ENCODE data around the gene COX17.

- TF ChIP-seq CTCF (IDR thresholded peaks at IDR 0.05), result no peak
- TF ChIP-seq POLR2A (IDR thresholded peaks at IDR 0.05), result peak in 1 of 2 donors; percentile 66
Observed at GRCh38 chr3:119676771-119677640, at the start of gene COX17.
